BJ (cell line): Measurements from ENCODE around the gene GGACT. TPM values are rescaled to one million over a fixed set of nuclear protein-coding genes. Genes with fewer than 3 reads are reported as not detected.

Source experiments
- CTCF ChIA-PET: fragments of 350-600 bp; formaldehyde crosslinking; extraction: SDS; loops from one replicate; lab custom pipeline; 2021; ENCODE audit warnings: antibody characterized with exemption, inconsistent platforms; lab: Yijun Ruan, JAX
- POLR2A ChIA-PET: fragments of 300-600 bp; sonication (Branson Sonifier 250); formaldehyde crosslinking; extraction: SDS; loops from one replicate; lab custom pipeline; 2021; ENCODE audit warnings: antibody characterized with exemption; lab: Charles Lee
- DNase-seq: peaks from one replicate; pipeline ENCODE4 v3.0.0-alpha.2; 2011; ENCODE audit warnings: low read depth
- H3K27me3 ChIP-seq: 2 replicates; pipeline ENCODE4 v1.6.0; 2011; ENCODE audit warnings: low read length; ENCODE audit not compliant: control insufficient read depth, insufficient read depth
- H3K36me3 ChIP-seq: 2 replicates; pipeline ENCODE4 v1.5.1; 2011; ENCODE audit warnings: low read length; ENCODE audit not compliant: control insufficient read depth, insufficient read depth
- H3K4me3 ChIP-seq: 2 replicates; pipeline ENCODE4 v1.5.1; 2011; ENCODE audit warnings: low read depth, mild to moderate bottlenecking, control low read depth, low read length
- CTCF ChIP-seq: IDR thresholded peaks from 2 replicates; pipeline ENCODE4 v1.5.1; 2011; ENCODE audit warnings: low read depth, mild to moderate bottlenecking, control low read depth, inconsistent platforms, low read length, moderate library complexity; ENCODE audit not compliant: insufficient read depth
- polyA plus RNA-seq: library from polyadenylated mRNA; depleted of rRNA; stranded (reverse); fragments of >200 nt; gene quantifications from 2 replicates; pipeline ENCODE4 v1.2.3, GENCODE V29; 2011; rRNA removed

GGACT gene
- polyA plus RNA-seq, 1 experiment = 7.0 TPM

- no peak for DNase-seq
- POLR2A ChIA-PET = no interaction called here
- no peak for TF ChIP-seq CTCF
Measured at GRCh38 chr13:100480676-100481075, 107.9 kb downstream of the GGACT start.

More at GRCh38 chr13:100480676-100481075, 107.9 kb downstream of the GGACT start:
- H3K4me3 ChIP-seq = no peak overlapping the region
- no peaks in the 10 kb centered on the region for H3K36me3 ChIP-seq
- no peaks in the 10 kb centered on the region for H3K27me3 ChIP-seq
- CTCF ChIA-PET = no interaction called here

Other genes starting within 250 kb of the GGACT start
- gene TMTC4, start 86.0 kb upstream of the GGACT start, polyA plus RNA-seq = 7.1 and 10.9 TPM in 2 replicates